ENCODE measurements around the gene GIMAP1. TPM values are rescaled to one million over a fixed set of nuclear protein-coding genes. Genes with fewer than 3 reads are reported as not detected.

The GIMAP1 gene
- total RNA-seq, 6 donors from 2014 or later: 8.4 to 13.5 (median 12.1) TPM

DNA sequence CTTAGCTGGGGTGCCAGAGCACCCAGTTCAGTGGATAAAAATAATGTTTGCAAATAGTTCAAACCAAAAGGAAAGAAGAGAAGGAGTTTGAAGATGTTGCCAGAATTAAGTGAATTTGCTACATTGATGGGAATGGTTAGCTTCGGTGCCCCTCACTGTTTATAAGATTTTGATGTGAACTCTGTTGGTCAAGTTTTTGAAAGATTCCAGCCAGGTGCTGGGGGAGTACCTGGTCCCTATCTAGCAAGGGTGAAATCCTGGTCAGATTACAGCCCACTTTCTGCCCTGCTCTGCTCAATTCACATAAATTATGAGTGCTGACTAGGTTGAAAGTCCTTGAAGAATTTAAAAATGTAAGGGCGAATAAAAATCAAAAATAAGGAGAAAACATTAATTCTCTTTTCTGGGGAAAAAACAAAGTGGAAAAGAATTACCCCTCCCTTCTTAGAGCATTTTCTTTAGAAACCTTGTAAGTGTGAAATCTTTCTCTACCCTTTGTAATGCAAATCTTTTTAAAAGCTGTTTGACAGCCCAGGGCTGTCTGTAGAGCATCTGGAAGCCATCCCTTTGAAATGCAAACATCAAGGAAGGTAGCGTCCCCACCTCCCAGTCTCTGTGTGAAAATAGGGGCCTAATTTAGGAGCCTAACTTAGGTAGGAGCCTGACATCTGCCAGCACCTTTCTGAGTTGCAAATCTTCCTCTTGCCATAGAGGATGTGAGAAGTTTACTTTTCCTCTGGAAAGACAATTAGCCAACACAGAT is 19.4 kb downstream of the GIMAP1 start:
- Histone ChIP-seq H3K27ac (peak overlapping the region in 3 of 4 donors; percentile 82 to 91 (median 89)), H3K27me3 (no peaks in the 10 kb centered on the region), H3K4me3 (no peak overlapping the region), H3K9me3 (no peaks in the 10 kb centered on the region), H3K36me3 (peaks cover 0 to 4% (median 1%) of the 10 kb centered on the region in 4 donors), H3K4me1 (peaks cover 2 to 8% (median 6%) of the 10 kb centered on the region in 4 donors)
- ATAC-seq (ENCODE audit: low FRiP score in 2 of 2) (no peak), DNase-seq (no peak)
- 67 to 80% methylated on average over 3 of the region's 3 CpGs for WGBS, 2 donors
- no peak for TF ChIP-seq EP300 (IDR thresholded peaks at IDR 0.05)
- no peak for TF ChIP-seq POLR2AphosphoS5 (IDR thresholded peaks at IDR 0.05)
- no peak for TF ChIP-seq POLR2A (IDR thresholded peaks at IDR 0.05)
- TF ChIP-seq, protein P1, sequence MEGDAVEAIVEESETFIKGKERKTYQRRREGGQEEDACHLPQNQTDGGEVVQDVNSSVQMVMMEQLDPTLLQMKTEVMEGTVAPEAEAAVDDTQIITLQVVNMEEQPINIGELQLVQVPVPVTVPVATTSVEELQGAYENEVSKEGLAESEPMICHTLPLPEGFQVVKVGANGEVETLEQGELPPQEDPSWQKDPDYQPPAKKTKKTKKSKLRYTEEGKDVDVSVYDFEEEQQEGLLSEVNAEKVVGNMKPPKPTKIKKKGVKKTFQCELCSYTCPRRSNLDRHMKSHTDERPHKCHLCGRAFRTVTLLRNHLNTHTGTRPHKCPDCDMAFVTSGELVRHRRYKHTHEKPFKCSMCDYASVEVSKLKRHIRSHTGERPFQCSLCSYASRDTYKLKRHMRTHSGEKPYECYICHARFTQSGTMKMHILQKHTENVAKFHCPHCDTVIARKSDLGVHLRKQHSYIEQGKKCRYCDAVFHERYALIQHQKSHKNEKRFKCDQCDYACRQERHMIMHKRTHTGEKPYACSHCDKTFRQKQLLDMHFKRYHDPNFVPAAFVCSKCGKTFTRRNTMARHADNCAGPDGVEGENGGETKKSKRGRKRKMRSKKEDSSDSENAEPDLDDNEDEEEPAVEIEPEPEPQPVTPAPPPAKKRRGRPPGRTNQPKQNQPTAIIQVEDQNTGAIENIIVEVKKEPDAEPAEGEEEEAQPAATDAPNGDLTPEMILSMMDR (IDR thresholded peaks at IDR 0.05): no peak

DNA sequence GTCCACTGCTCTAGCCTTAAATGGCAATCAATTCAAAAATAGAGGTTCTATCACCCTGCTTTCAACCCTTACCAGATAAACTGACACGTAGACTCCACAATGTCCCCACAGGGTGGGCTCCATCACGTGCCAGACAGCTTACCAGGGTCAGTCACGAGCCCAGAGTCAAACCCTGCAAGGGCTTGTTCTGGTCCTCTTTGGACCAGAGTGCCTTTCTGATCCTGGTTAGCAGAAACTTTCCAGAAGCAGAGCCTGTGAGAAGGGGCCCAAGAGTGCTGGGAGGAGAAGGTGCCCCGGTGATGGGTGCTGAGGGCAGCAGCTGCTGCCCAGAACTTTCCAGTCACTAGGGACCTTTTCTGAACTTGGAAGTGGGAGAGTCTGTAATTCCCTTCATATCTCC is 20.5 kb downstream of the GIMAP1 start:
- H3K27me3 ChIP-seq: no peaks in the 10 kb centered on the region
- ATAC-seq (ENCODE audit: low FRiP score in 2 of 2): no peak

GRCh38 chr7:150737265-150738055 is 21.0 kb downstream of the GIMAP1 start, which contains the start of gene GIMAP5:
TSS of gene GIMAP5 (plus strand) at chr7:150737418. CDS start at chr7:150740885, 3,467 bp downstream.
- TF ChIP-seq POLR2A (IDR thresholded peaks at IDR 0.05) (peak in 3 of 4 donors; percentile 44 to 73 (median 50)), POLR2AphosphoS5 (IDR thresholded peaks at IDR 0.05) (peak; percentile 65 to 91), EP300 (IDR thresholded peaks at IDR 0.05) (peak in 2 of 4 donors; percentile 90 to 92)
- TF ChIP-seq, protein P1 (IDR thresholded peaks at IDR 0.05): no peak
- WGBS, 2 donors: 15 to 41% methylated on average over 11 to 14 of the region's 14 CpGs
- H3K4me3 ChIP-seq: peak within 1 kb of the TSS; percentile 40 to 58 (median 50)

More for the DNA sequence above, 20.5 kb downstream of the GIMAP1 start:
- DNase-seq: no peak
- Histone ChIP-seq H3K36me3 (peaks cover 0 to 14% (median 8%) of the 10 kb centered on the region in 4 donors), H3K9me3 (no peaks in the 10 kb centered on the region), H3K27ac (peak overlapping the region; percentile 82 to 91 (median 86)), H3K4me1 (peaks cover 2 to 19% (median 6%) of the 10 kb centered on the region in 4 donors), H3K4me3 (peak overlapping the region in 3 of 4 donors; percentile 50 to 58 (median 51))
- TF ChIP-seq POLR2AphosphoS5 (IDR thresholded peaks at IDR 0.05): no peak
- no peak for TF ChIP-seq POLR2A (IDR thresholded peaks at IDR 0.05)
- TF ChIP-seq, protein P1 (IDR thresholded peaks at IDR 0.05): no peak
- no peak for TF ChIP-seq EP300 (IDR thresholded peaks at IDR 0.05)
- WGBS, 2 donors: 42 to 60% methylated on average over 1 to 4 of the region's 4 CpGs

DNA sequence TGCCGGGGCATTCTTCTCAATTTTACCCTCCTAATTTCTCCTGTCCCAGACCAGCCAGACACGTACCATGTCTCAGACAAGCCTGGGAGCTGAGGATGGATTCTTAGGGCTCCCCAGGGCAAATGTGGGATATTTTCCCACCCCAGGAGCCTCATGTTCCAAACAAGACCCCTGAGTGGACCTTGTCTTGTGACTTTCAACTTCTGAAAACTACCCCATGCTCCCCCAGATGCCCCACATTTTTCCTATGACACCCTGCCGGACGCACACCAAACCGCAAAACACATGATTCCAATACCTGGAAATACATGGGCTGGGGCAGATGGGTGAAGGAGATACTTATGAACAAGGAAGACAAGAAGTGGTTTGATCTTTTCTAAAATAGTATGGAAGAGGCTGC is 21.7 kb downstream of the GIMAP1 start:
- H3K9me3 ChIP-seq: no peaks in the 10 kb centered on the region
- no peaks in the 10 kb centered on the region for H3K27me3 ChIP-seq
- H3K4me1 ChIP-seq: peaks cover 7 to 29% (median 13%) of the 10 kb centered on the region in 4 donors
- H3K4me3 ChIP-seq: peak overlapping the region; percentile 40 to 58 (median 50)
- TF ChIP-seq EP300 (IDR thresholded peaks at IDR 0.05) (no peak), POLR2AphosphoS5 (IDR thresholded peaks at IDR 0.05) (no peak), POLR2A (IDR thresholded peaks at IDR 0.05) (no peak)
- TF ChIP-seq, protein P1 (IDR thresholded peaks at IDR 0.05): no peak
- ATAC-seq (ENCODE audit: low FRiP score in 2 of 2) (no peak), DNase-seq (no peak)
- H3K36me3 ChIP-seq: peaks cover 0 to 27% (median 19%) of the 10 kb centered on the region in 4 donors
- 37 to 64% methylated on average over 5 of the region's 5 CpGs for WGBS, 2 donors
- H3K27ac ChIP-seq: peak overlapping the region; percentile 82 to 91 (median 86)

More at GRCh38 chr7:150737265-150738055, 21.0 kb downstream of the GIMAP1 start, which contains the start of gene GIMAP5:
- ATAC-seq (ENCODE audit: low FRiP score in 2 of 2) (peak; percentile 49 to 72), DNase-seq (no peak)
- H3K9me3 ChIP-seq: no peaks in the 10 kb centered on the region
- no peaks in the 10 kb centered on the region for H3K27me3 ChIP-seq
- peaks cover 2 to 23% (median 9%) of the 10 kb centered on the region in 4 donors for H3K4me1 ChIP-seq
- H3K27ac ChIP-seq: peak within 1 kb of the TSS; percentile 82 to 91 (median 86)
- peaks cover 0 to 20% (median 13%) of the 10 kb centered on the region in 4 donors for H3K36me3 ChIP-seq

Measured in upper lobe of left lung (tissue), 6 donors.